HEK293 (cell line): ENCODE measurements around the gene TYRO3.

Source experiments
- CTCF ChIA-PET: fragments of 350-600 bp; formaldehyde crosslinking; extraction: SDS; loops from one replicate; lab custom pipeline; 2021; ENCODE audit warnings: antibody characterized with exemption; lab: Yijun Ruan, JAX
- POLR2A ChIA-PET: fragments of 300-600 bp; formaldehyde crosslinking; extraction: SDS; loops from one replicate; lab custom pipeline; 2020; ENCODE audit warnings: antibody characterized with exemption, inconsistent platforms; lab: Yijun Ruan, JAX
- H3K27ac ChIP-seq: fragments of 200-500 bp; sonication (Bioruptor generic); 2 replicates; pipeline ENCODE4 v1.5.1; 2014; ENCODE audit warnings: low read depth, low read length, control low read depth, inconsistent platforms; ENCODE audit errors: extremely low read depth
- H3K36me3 ChIP-seq, 2 experiments: fragments of 200-500 bp in 1 of 2; sonication (Bioruptor generic) in 1 of 2; 1 replicate in 1 of 2; 2 replicates in 1 of 2; pipeline ENCODE4 v1.5.1; 2014 to 2017; ENCODE audit warnings: inconsistent platforms in 2 of 2, low read length in 2 of 2; ENCODE audit not compliant: control insufficient read depth in 2 of 2, insufficient read depth in 1 of 2
- H3K4me1 ChIP-seq: fragments of 200-500 bp; sonication (Bioruptor generic); 2 replicates; pipeline ENCODE4 v1.5.1; 2014; ENCODE audit warnings: mild to moderate bottlenecking, low read length, inconsistent platforms; ENCODE audit not compliant: control insufficient read depth, insufficient read depth
- H3K4me3 ChIP-seq: 2 replicates; pipeline ENCODE4 v1.5.1; 2011; ENCODE audit warnings: low read depth, mild to moderate bottlenecking, control low read depth, low read length, moderate library complexity
- H3K9me3 ChIP-seq: fragments of 200-500 bp; sonication (Bioruptor generic); 2 replicates; pipeline ENCODE4 v1.5.1; 2014; ENCODE audit warnings: low read depth, low read length, inconsistent platforms; ENCODE audit not compliant: control insufficient read depth, insufficient read depth
- AEBP2 ChIP-seq: fragments of 450-650 bp; formaldehyde crosslinking; IDR thresholded peaks from 2 replicates; pipeline ENCODE4 v1.5.1; 2016; ENCODE audit warnings: missing biosample characterization, missing genetic modification characterization, borderline replicate concordance
- GLIS2 ChIP-seq: fragments of 450-650 bp; formaldehyde crosslinking; IDR thresholded peaks from 2 replicates; pipeline ENCODE4 v1.5.1; 2016; ENCODE audit warnings: missing biosample characterization, missing genetic modification characterization
- MYNN ChIP-seq: fragments of 450-650 bp; formaldehyde crosslinking; IDR thresholded peaks from 2 replicates; pipeline ENCODE4 v1.5.1; 2016; ENCODE audit warnings: missing biosample characterization, missing genetic modification characterization, borderline replicate concordance
- PRDM1 ChIP-seq: fragments of 450-650 bp; formaldehyde crosslinking; IDR thresholded peaks from 2 replicates; pipeline ENCODE4; 2016; ENCODE audit warnings: missing biosample characterization, missing genetic modification characterization
- PRDM10 ChIP-seq: fragments of 450-650 bp; formaldehyde crosslinking; IDR thresholded peaks from 2 replicates; pipeline ENCODE4 v1.5.1; 2016; ENCODE audit warnings: missing biosample characterization, missing genetic modification characterization
- REPIN1 ChIP-seq: fragments of 450-650 bp; formaldehyde crosslinking; IDR thresholded peaks from 2 replicates; pipeline ENCODE4 v1.5.1; 2017; ENCODE audit warnings: missing biosample characterization, missing genetic modification characterization, low read depth
- TCF7L2 ChIP-seq: IDR thresholded peaks from 2 replicates; pipeline ENCODE4 v1.6.1; 2011; ENCODE audit warnings: low read depth, mild to moderate bottlenecking, inconsistent platforms, low read length, moderate library complexity, borderline replicate concordance
- ZBTB11 ChIP-seq: fragments of 450-650 bp; formaldehyde crosslinking; conservative IDR thresholded peaks from 2 replicates; pipeline ENCODE4 v1.5.1; 2016; ENCODE audit warnings: low read depth, missing biosample characterization, missing genetic modification characterization
- ZBTB20 ChIP-seq: fragments of 450-650 bp; formaldehyde crosslinking; IDR thresholded peaks from 2 replicates; pipeline ENCODE4 v1.5.1; 2016; ENCODE audit warnings: missing biosample characterization, missing genetic modification characterization
- ZBTB7A ChIP-seq: fragments of 450-650 bp; formaldehyde crosslinking; IDR thresholded peaks from 2 replicates; pipeline ENCODE4 v1.5.1; 2016; ENCODE audit warnings: low read depth, missing biosample characterization, missing genetic modification characterization
- ZBTB8A ChIP-seq: fragments of 450-650 bp; formaldehyde crosslinking; IDR thresholded peaks from 2 replicates; pipeline ENCODE4 v1.5.1; 2016; ENCODE audit warnings: missing biosample characterization, missing genetic modification characterization
- ZFP41 ChIP-seq: fragments of 450-650 bp; formaldehyde crosslinking; IDR thresholded peaks from 2 replicates; pipeline ENCODE4 v1.5.1; 2016; ENCODE audit warnings: missing biosample characterization, missing genetic modification characterization, borderline replicate concordance
- ZFP69B ChIP-seq: fragments of 450-650 bp; formaldehyde crosslinking; IDR thresholded peaks from 2 replicates; pipeline ENCODE4 v1.5.1; 2016; ENCODE audit warnings: missing biosample characterization, missing genetic modification characterization
- ZNF132 ChIP-seq: fragments of 450-650 bp; formaldehyde crosslinking; IDR thresholded peaks from 2 replicates; pipeline ENCODE4 v1.5.1; 2017; ENCODE audit warnings: missing biosample characterization, missing genetic modification characterization, borderline replicate concordance
- ZNF155 ChIP-seq: fragments of 450-650 bp; formaldehyde crosslinking; IDR thresholded peaks from 2 replicates; pipeline ENCODE4 v1.5.1; 2016; ENCODE audit warnings: missing biosample characterization, missing genetic modification characterization
- ZNF16 ChIP-seq: fragments of 450-650 bp; formaldehyde crosslinking; IDR thresholded peaks from 2 replicates; pipeline ENCODE4 v1.5.1; 2016; ENCODE audit warnings: low read depth, missing biosample characterization, missing genetic modification characterization
- ZNF239 ChIP-seq: fragments of 450-650 bp; formaldehyde crosslinking; IDR thresholded peaks from 2 replicates; pipeline ENCODE4 v1.5.1; 2016; ENCODE audit warnings: missing biosample characterization, missing genetic modification characterization
- ZNF341 ChIP-seq: fragments of 450-650 bp; formaldehyde crosslinking; IDR thresholded peaks from 2 replicates; pipeline ENCODE4; 2016; ENCODE audit warnings: low read depth, missing biosample characterization, missing genetic modification characterization
- ZNF423 ChIP-seq: fragments of 450-650 bp; formaldehyde crosslinking; IDR thresholded peaks from 2 replicates; pipeline ENCODE4 v1.5.1; 2016; ENCODE audit warnings: missing biosample characterization, missing genetic modification characterization
- ZNF513 ChIP-seq: fragments of 450-650 bp; IDR thresholded peaks from 2 replicates; pipeline ENCODE4 v1.5.1; 2018; ENCODE audit warnings: missing biosample characterization, missing genetic modification characterization
- ZNF530 ChIP-seq: fragments of 450-650 bp; formaldehyde crosslinking; IDR thresholded peaks from 2 replicates; pipeline ENCODE4 v1.5.1; 2016; ENCODE audit warnings: low read depth, missing biosample characterization, missing genetic modification characterization
- ZNF580 ChIP-seq: fragments of 450-650 bp; formaldehyde crosslinking; IDR thresholded peaks from 2 replicates; pipeline ENCODE4 v1.5.1; 2016; ENCODE audit warnings: missing biosample characterization, missing genetic modification characterization
- ZNF596 ChIP-seq: fragments of 450-650 bp; IDR thresholded peaks from 2 replicates; pipeline ENCODE4 v1.5.0; 2018; ENCODE audit warnings: missing biosample characterization, mild to moderate bottlenecking, missing genetic modification characterization, moderate library complexity
- ZNF654 ChIP-seq: fragments of 450-650 bp; formaldehyde crosslinking; IDR thresholded peaks from 2 replicates; pipeline ENCODE4 v1.5.1; 2016; ENCODE audit warnings: low read depth, missing biosample characterization, missing genetic modification characterization
- ZSCAN23 ChIP-seq: fragments of 450-650 bp; formaldehyde crosslinking; IDR thresholded peaks from 2 replicates; pipeline ENCODE4 v1.5.1; 2016; ENCODE audit warnings: missing biosample characterization, missing genetic modification characterization

TYRO3 gene

GRCh38 chr15:41557673-41558399 is 1.2 kb upstream of the TYRO3 start (continued):
- TF ChIP-seq PRDM1 (no peak; the same call in 1 of the 2 replicates), ZNF530 (tag by site-specific recombination) (no peak), ZNF132 (tag by site-specific recombination) (no peak), ZBTB7A (tag by site-specific recombination) (no peak), ZBTB11 (no peak), ZSCAN23 (tag by site-specific recombination) (no peak), MYNN (tag by site-specific recombination) (no peak), ZFP41 (tag by site-specific recombination) (no peak), REPIN1 (tag by site-specific recombination) (no peak)
- TF ChIP-seq, all 188 proteins: peak for 20

- H3K9me3 ChIP-seq, result no peaks in the 10 kb centered on the region
- peaks cover 0 to 22% of the 10 kb centered on the region in 2 experiments; a peak in 1 of 3 replicates for H3K36me3 ChIP-seq
- CTCF ChIA-PET, result no interaction called here
- H3K4me1 ChIP-seq, result peaks cover 5% of the 10 kb centered on the region; the same call in 1 of the 2 replicates
- peak overlapping the region; percentile 51; the same call in 1 of the 2 replicates for H3K27ac ChIP-seq
- POLR2A ChIA-PET, result interaction anchor here (1.9 to 2.0 kb wide), 2 partner anchors 9 to 15 kb away, joined by 6 to 11 read pairs; partner anchors contain the start of gene RPAP1
- peak overlapping the region; percentile 55 for H3K4me3 ChIP-seq
- TF ChIP-seq ZNF580 (tag by site-specific recombination), result no peak
- no peak for TF ChIP-seq ZNF596 (tag by site-specific recombination)
- peak; percentile 44; the same call in 1 of the 2 replicates for TF ChIP-seq ZBTB20 (tag by site-specific recombination)
- no peak for TF ChIP-seq ZFP41 (tag by site-specific recombination)
- TF ChIP-seq ZNF654 (tag by site-specific recombination), result no peak
- TF ChIP-seq ZNF341 (tag by site-specific recombination), result peak; percentile 72
- no peak for TF ChIP-seq ZNF155 (tag by site-specific recombination)
- no peak for TF ChIP-seq ZNF16
- TF ChIP-seq ZFP69B (tag by site-specific recombination), result no peak
- peak; percentile 18; the same call in 1 of the 2 replicates for TF ChIP-seq GLIS2 (tag by site-specific recombination)
- TF ChIP-seq PRDM10 (tag by site-specific recombination), result no peak
- TF ChIP-seq ZBTB7A (tag by site-specific recombination), result 0 out of 2 replicates have a peak, but pooled peaks have one; percentile 24
- TF ChIP-seq AEBP2 (tag by site-specific recombination), result no peak
- TF ChIP-seq ZBTB8A, result peak; percentile 45; the same call in 1 of the 2 replicates
- TF ChIP-seq ZNF423 (tag by site-specific recombination), result no peak
- TF ChIP-seq TCF7L2, result no peak
- TF ChIP-seq ZNF513 (tag by site-specific recombination), result no peak
- TF ChIP-seq ZNF239 (tag by site-specific recombination), result no peak
These were observed 299 bp downstream of the TYRO3 start for GRCh38 chr15:41559239-41559782.
